Thyroid gland (tissue), 4 donors: ENCODE data around the gene ANKRD53.

ENCODE experiments used
- CTCF ChIP-seq, 6 experiments: fragments of 200-600 bp in 3 of 6; fragments of 450-650 bp in 3 of 6; sonication (generic) in 3 of 6; IDR thresholded peaks; one replicate each; pipeline ENCODE4 v1.5.1; 2016 to 2019; ENCODE audit warnings: antibody characterized with exemption in 6 of 6, mild to moderate bottlenecking in 2 of 6, inconsistent platforms in 1 of 6, moderate library complexity in 1 of 6
- POLR2A ChIP-seq, 2 donors: fragments of 450-650 bp; IDR thresholded peaks; one replicate each; pipeline ENCODE4 v1.6.1; 2017; ENCODE audit warnings: antibody characterized with exemption in 2 of 2, mild to moderate bottlenecking in 2 of 2, moderate library complexity in 1 of 2

GRCh38 chr2:70985956-70986355 lies 7.5 kb downstream of the ANKRD53 start:
- no peak for TF ChIP-seq CTCF (IDR thresholded peaks at IDR 0.05)
- no peak for TF ChIP-seq POLR2A (IDR thresholded peaks at IDR 0.05)
